Measurements from ENCODE around the gene TPRA1.
A peak's percentile ranks its signal among the peaks of the same experiment; 100 is the strongest.

Gene TPRA1

GRCh38 chr3:127590282-127590592 lies 296 bp downstream of the TPRA1 start:
- no peak for DNase-seq (ENCODE audit: low read depth)

GRCh38 chr3:127589600-127590281 lies 792 bp downstream of the TPRA1 start:
- no peak for DNase-seq (ENCODE audit: low read depth)

GRCh38 chr3:127588806-127589577 lies 1.5 kb downstream of the TPRA1 start:
- DNase-seq (ENCODE audit: low read depth) = no peak

- no peak for DNase-seq (ENCODE audit: low read depth)
Measured at GRCh38 chr3:127587876-127588275, 2.7 kb downstream of the TPRA1 start.

- no peak for DNase-seq (ENCODE audit: low read depth)
Measured at GRCh38 chr3:127585813-127586413, 4.6 kb downstream of the TPRA1 start.

- no peak for DNase-seq (ENCODE audit: low read depth)
Measured at GRCh38 chr3:127585163-127585812, 5.2 kb downstream of the TPRA1 start.

- no peak for DNase-seq (ENCODE audit: low read depth)
Measured at GRCh38 chr3:127584734-127585133, 5.8 kb downstream of the TPRA1 start.

- no peak for DNase-seq (ENCODE audit: low read depth)
Measured at GRCh38 chr3:127580327-127581060, 10.0 kb downstream of the TPRA1 start.

GRCh38 chr3:127578802-127579201 lies 11.7 kb downstream of the TPRA1 start:
- no peak for DNase-seq (ENCODE audit: low read depth)

GRCh38 chr3:127578168-127578567 lies 12.4 kb downstream of the TPRA1 start:
- DNase-seq (ENCODE audit: low read depth) = no peak

GRCh38 chr3:127577448-127577847 lies 13.1 kb downstream of the TPRA1 start:
- no peak for DNase-seq (ENCODE audit: low read depth)

GRCh38 chr3:127574880-127575878 lies 15.4 kb downstream of the TPRA1 start:
- DNase-seq (ENCODE audit: low read depth) = peak; percentile 77

- no peak for DNase-seq (ENCODE audit: low read depth)
Measured at GRCh38 chr3:127573912-127574311, 16.6 kb downstream of the TPRA1 start.

GRCh38 chr3:127573401-127573800 lies 17.1 kb downstream of the TPRA1 start:
- no peak for DNase-seq (ENCODE audit: low read depth)

GRCh38 chr3:127572735-127573134 lies 17.8 kb downstream of the TPRA1 start:
- DNase-seq (ENCODE audit: low read depth) = no peak

GRCh38 chr3:127572186-127572585 lies 18.3 kb downstream of the TPRA1 start:
- no peak for DNase-seq (ENCODE audit: low read depth)

- no peak for DNase-seq (ENCODE audit: low read depth)
Measured at GRCh38 chr3:127570520-127570919, 20.0 kb downstream of the TPRA1 start.

GRCh38 chr3:127569160-127569559 lies 21.4 kb downstream of the TPRA1 start:
- no peak for DNase-seq (ENCODE audit: low read depth)

GRCh38 chr3:127568586-127568985 lies 21.9 kb downstream of the TPRA1 start:
- DNase-seq (ENCODE audit: low read depth) = no peak

GRCh38 chr3:127566833-127567232 lies 23.7 kb downstream of the TPRA1 start:
- no peak for DNase-seq (ENCODE audit: low read depth)

- no peak for DNase-seq (ENCODE audit: low read depth)
Measured at GRCh38 chr3:127565711-127566110, 24.8 kb downstream of the TPRA1 start.

Measured in stimulated activated CD8-positive, alpha-beta memory T cell treated with anti-CD3 and anti-CD28 coated beads, Interleukin-4, amount 100 ng/mL, for 24 hours (primary cell).